IPS-18a (cell line): ENCODE results near the gene TMEM178B.

Experiments used
- H3K27ac ChIP-seq: one replicate; pipeline ENCODE4 v1.5.1; 2013; ENCODE audit warnings: low read length
- H3K27me3 ChIP-seq: one replicate; pipeline ENCODE4 v1.6.1; 2013; ENCODE audit warnings: mild to moderate bottlenecking, low read length; ENCODE audit not compliant: control insufficient read depth, insufficient read depth
- H3K36me3 ChIP-seq: one replicate; pipeline ENCODE4 v1.6.1; 2013; ENCODE audit warnings: low read depth, low read length; ENCODE audit not compliant: control insufficient read depth
- H3K4me1 ChIP-seq: one replicate; pipeline ENCODE4 v1.6.1; 2013; ENCODE audit warnings: low read depth, low read length; ENCODE audit not compliant: control insufficient read depth
- H3K4me3 ChIP-seq: one replicate; pipeline ENCODE4 v1.5.1; 2013; ENCODE audit warnings: low read length
- H3K9ac ChIP-seq: one replicate; pipeline ENCODE4 v1.6.1; 2013; ENCODE audit warnings: mild to moderate bottlenecking, low read length, moderate library complexity
- H3K9me3 ChIP-seq: one replicate; pipeline ENCODE4 v1.6.1; 2013; ENCODE audit warnings: low read depth, low read length; ENCODE audit not compliant: control insufficient read depth

TMEM178B gene

DNA sequence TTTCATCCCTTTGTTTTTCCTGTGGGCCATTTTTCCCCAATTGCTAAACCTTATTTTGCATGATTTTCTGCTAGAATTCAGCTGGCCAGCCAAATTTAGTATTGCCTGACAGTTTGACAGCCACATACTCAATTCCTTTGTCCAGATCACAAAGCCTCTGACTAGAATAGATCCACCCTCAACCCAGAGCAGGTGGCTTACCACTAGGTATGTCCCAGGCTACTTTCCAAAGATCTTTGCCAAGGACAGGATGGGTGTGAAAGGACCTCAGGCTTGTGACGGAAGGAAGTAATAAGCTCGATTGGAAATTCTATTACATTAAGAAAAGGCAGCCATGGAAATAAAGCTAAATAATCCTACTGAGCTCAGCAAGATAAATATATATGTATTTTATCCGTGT, 426.7 kb downstream of the TMEM178B start:
- Histone ChIP-seq H3K9ac (no peak overlapping the region), H3K4me1 (peaks cover 8% of the 10 kb centered on the region), H3K36me3 (no peaks in the 10 kb centered on the region), H3K27ac (no peak overlapping the region), H3K27me3 (no peaks in the 10 kb centered on the region), H3K4me3 (no peak overlapping the region), H3K9me3 (no peaks in the 10 kb centered on the region)

DNA sequence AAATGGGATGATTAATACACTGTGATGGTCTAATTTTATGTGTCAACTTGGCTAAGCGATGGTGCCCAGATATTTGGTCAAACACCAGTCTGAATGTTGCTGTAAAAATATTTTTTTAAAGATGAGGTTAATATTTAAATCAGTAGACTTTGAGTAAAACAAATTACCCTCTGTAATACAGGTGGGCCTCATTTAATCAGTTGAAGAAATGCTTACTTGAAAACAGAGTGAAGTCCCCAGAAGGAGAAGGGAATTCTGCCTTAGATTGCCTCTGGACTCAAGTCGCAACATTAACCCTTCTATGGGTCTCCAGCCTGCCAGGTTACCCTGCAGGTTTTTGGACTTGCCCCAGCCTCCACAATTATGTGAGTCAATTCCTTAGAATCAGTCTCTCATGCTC, 427.6 kb downstream of the TMEM178B start:
- H3K9ac ChIP-seq, result no peak overlapping the region
- H3K4me3 ChIP-seq, result no peak overlapping the region
- H3K27ac ChIP-seq, result no peak overlapping the region
- H3K4me1 ChIP-seq, result peaks cover 8% of the 10 kb centered on the region
- H3K27me3 ChIP-seq, result no peaks in the 10 kb centered on the region
- no peaks in the 10 kb centered on the region for H3K9me3 ChIP-seq
- no peaks in the 10 kb centered on the region for H3K36me3 ChIP-seq

DNA sequence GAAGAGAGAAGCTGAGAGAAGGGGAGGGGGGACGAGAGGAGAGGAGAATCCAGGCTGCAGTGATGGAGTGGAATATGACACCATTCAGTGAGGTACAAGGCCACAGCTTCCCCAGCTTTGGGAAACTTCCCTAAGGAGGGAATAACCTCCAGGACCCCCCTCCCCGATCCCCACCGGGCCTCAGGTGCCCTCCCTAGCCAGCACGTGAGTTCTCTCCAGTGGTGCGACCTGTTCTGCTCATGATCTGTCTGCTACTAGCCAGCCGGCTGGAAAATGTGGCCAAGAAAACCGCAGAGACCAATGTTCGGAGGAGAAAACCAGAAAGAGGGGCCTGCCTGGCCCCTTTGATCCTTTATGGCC, 437.4 kb downstream of the TMEM178B start:
- no peak overlapping the region for H3K27ac ChIP-seq
- H3K9ac ChIP-seq, result peak overlapping the region; percentile 62
- H3K4me3 ChIP-seq, result peak overlapping the region; percentile 69
- H3K36me3 ChIP-seq, result no peaks in the 10 kb centered on the region
- peaks cover 23% of the 10 kb centered on the region for H3K27me3 ChIP-seq
- H3K4me1 ChIP-seq, result peaks cover 9% of the 10 kb centered on the region
- no peaks in the 10 kb centered on the region for H3K9me3 ChIP-seq

DNA sequence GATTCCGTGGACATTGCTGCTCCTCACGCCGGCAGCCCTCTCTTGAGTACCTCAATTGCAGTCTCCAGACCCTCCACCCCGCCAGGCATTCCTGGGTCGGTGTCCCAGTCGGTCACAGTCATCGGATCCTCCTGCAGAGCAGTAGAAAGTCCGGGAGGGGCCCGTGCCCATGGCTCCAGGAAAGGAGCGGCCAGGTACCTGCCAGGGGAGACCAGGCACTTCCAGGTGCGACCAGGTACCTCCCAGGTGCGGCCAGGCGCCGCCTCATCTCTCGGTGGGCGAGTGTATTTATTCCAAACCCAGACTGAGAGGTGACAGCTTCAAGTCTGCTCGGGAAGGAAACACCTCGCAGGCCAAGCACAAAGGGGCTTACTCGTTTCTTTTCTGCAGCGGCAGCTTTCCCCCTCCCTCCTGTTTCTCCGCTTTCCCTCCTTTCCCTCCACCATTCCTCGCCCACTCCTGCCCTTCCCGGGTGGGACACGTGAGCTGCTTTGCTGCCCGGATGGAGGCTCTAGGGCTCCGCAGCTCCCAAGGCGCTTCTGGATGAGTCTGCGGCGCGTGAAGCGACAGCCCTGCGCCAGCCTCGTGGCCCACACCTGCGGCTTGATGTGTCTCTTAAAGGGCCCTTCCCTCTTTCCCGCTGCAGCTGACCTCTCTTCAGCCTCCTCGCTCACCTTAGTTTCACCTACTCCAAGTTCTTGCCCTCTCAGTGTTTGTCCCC, 438.0 kb downstream of the TMEM178B start:
- Histone ChIP-seq H3K4me3 (peak overlapping the region; percentile 69), H3K36me3 (no peaks in the 10 kb centered on the region), H3K27ac (no peak overlapping the region), H3K4me1 (peaks cover 9% of the 10 kb centered on the region), H3K27me3 (peaks cover 23% of the 10 kb centered on the region), H3K9ac (peak overlapping the region; percentile 62), H3K9me3 (no peaks in the 10 kb centered on the region)

- Histone ChIP-seq H3K27me3 (peaks cover 23% of the 10 kb centered on the region), H3K36me3 (no peaks in the 10 kb centered on the region), H3K4me3 (peak overlapping the region; percentile 69), H3K4me1 (peaks cover 9% of the 10 kb centered on the region), H3K27ac (no peak overlapping the region), H3K9me3 (no peaks in the 10 kb centered on the region), H3K9ac (no peak overlapping the region)
Measured at GRCh38 chr7:141512597-141512996, 438.7 kb downstream of the TMEM178B start.

GRCh38 chr7:141513720-141514119, 439.9 kb downstream of the TMEM178B start:
- Histone ChIP-seq H3K4me1 (peaks cover 9% of the 10 kb centered on the region), H3K4me3 (no peak overlapping the region), H3K27ac (no peak overlapping the region), H3K9ac (no peak overlapping the region), H3K27me3 (peaks cover 23% of the 10 kb centered on the region), H3K36me3 (no peaks in the 10 kb centered on the region), H3K9me3 (no peaks in the 10 kb centered on the region)

- H3K4me1 ChIP-seq, result peaks cover 6% of the 10 kb centered on the region
- peaks cover 20% of the 10 kb centered on the region for H3K27me3 ChIP-seq
- H3K9me3 ChIP-seq, result no peaks in the 10 kb centered on the region
- no peak overlapping the region for H3K4me3 ChIP-seq
- H3K9ac ChIP-seq, result no peak overlapping the region
- H3K36me3 ChIP-seq, result no peaks in the 10 kb centered on the region
- H3K27ac ChIP-seq, result no peak overlapping the region
Measured at GRCh38 chr7:141515941-141516340, 442.1 kb downstream of the TMEM178B start.

DNA sequence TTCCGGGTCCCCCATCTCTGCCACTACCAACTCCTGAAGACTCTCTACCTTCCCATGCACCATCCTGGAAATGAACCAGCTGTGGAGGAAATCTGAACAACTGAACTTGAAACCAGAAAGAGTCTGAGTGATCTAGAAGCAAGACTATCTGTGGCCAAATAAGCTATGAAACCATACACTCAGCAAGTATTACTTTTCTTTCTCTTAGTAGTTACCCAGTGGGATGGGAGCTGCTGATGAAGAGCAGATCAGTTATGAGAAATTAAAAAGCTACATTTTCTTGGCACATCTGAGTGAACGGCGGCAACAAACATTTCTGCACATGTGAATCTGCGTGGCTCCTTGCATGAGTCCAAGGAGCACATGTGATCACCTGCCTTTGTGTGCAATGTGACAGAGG, 445.8 kb downstream of the TMEM178B start:
- H3K4me3 ChIP-seq, result no peak overlapping the region
- H3K27me3 ChIP-seq, result no peaks in the 10 kb centered on the region
- no peak overlapping the region for H3K9ac ChIP-seq
- H3K36me3 ChIP-seq, result no peaks in the 10 kb centered on the region
- H3K9me3 ChIP-seq, result no peaks in the 10 kb centered on the region
- no peak overlapping the region for H3K27ac ChIP-seq
- H3K4me1 ChIP-seq, result no peaks in the 10 kb centered on the region

- H3K27me3 ChIP-seq, result no peaks in the 10 kb centered on the region
- no peak overlapping the region for H3K9ac ChIP-seq
- peaks cover 7% of the 10 kb centered on the region for H3K4me1 ChIP-seq
- no peaks in the 10 kb centered on the region for H3K36me3 ChIP-seq
- H3K9me3 ChIP-seq, result no peaks in the 10 kb centered on the region
- no peak overlapping the region for H3K4me3 ChIP-seq
- no peak overlapping the region for H3K27ac ChIP-seq
Measured at GRCh38 chr7:141522657-141523342, 448.9 kb downstream of the TMEM178B start.

DNA sequence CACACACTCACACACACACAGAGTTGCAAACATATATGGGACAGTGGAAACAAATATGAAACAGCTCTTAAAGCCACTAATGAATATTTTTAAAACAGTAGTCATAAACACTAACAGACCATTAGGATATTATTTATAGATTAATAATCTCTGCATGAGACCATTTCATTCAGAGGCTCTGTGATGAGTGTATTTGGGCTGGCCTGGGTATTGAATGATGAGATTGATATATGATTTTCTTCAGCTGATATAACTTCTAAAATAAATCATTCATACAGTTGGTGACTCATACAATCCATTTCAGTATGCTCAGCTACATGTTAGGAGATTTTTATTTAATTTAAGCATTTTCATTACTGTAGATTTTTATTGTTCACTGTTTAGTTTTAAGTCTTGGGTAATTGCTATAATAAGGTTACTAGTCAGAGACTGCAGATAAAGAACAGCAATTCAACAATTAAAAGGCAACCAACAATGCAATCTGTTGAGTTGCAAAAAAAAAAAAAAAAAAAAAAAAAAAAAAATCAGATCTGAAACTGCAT, 452.2 kb downstream of the TMEM178B start:
- Histone ChIP-seq H3K9me3 (no peaks in the 10 kb centered on the region), H3K27ac (no peak overlapping the region), H3K9ac (no peak overlapping the region), H3K4me1 (peaks cover 7% of the 10 kb centered on the region), H3K4me3 (no peak overlapping the region), H3K27me3 (no peaks in the 10 kb centered on the region), H3K36me3 (no peaks in the 10 kb centered on the region)

DNA sequence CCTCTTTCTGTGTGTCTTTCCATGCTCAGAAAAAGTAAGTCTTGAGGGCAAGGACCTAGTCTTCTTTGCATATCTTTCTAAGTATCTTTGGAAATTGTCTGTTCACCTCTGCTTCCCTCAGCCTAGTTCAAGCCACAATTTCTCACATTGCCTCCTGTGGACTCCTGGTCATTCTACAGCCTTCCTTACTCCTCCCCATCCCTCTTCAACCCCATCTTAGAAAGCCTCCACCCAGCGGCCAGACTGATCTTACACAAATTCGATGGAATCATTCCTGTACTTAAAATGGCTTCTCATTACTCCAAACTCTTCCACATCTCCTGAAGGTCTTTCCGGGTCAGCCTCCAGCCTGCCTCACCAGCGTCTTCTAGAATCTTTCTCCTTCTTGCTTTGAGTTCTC, 453.2 kb downstream of the TMEM178B start:
- Histone ChIP-seq H3K27me3 (no peaks in the 10 kb centered on the region), H3K27ac (no peak overlapping the region), H3K9me3 (no peaks in the 10 kb centered on the region), H3K9ac (no peak overlapping the region), H3K4me1 (peaks cover 7% of the 10 kb centered on the region), H3K4me3 (no peak overlapping the region), H3K36me3 (no peaks in the 10 kb centered on the region)

DNA sequence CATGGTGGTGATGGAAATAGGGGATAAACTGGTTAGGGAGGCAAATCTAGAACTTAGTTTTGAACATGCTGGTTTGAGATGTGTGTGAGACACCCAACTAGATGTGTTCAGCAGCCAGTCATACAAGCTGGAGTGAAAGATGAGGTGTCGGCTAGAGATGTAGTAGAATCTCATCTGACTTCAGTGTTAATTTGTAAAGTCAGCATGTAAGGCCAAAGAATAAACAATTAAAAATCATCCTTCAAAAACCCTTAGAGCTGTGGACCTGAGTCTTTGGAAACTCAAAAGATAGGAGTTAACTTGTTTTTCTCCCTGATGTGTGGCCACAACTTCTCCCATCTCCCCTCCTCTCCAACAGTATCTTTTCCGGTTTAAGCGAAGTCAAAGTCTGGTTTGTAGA, 454.5 kb downstream of the TMEM178B start:
- Histone ChIP-seq H3K4me1 (peaks cover 7% of the 10 kb centered on the region), H3K36me3 (no peaks in the 10 kb centered on the region), H3K27ac (no peak overlapping the region), H3K4me3 (no peak overlapping the region), H3K27me3 (no peaks in the 10 kb centered on the region), H3K9me3 (no peaks in the 10 kb centered on the region), H3K9ac (no peak overlapping the region)
